ENCODE data around the gene CYP2S1. TPM values are rescaled to one million over a fixed set of nuclear protein-coding genes. Genes with fewer than 3 reads are reported as not detected.
"Not testable (repeated sequence)": the region's sequence is repeated elsewhere in the genome, so short reads cannot be mapped to it uniquely, and the experiment has no call there.

The CYP2S1 gene
- total RNA-seq, 4 donors from 2014 or later: 4.1 to 147 (median 67.1) TPM

GRCh38 chr19:41226053-41226873 lies 33.2 kb downstream of the CYP2S1 start:
- TF ChIP-seq POLR2A (IDR thresholded peaks at IDR 0.05): peak; percentile 72 to 75
- TF ChIP-seq, protein P1, sequence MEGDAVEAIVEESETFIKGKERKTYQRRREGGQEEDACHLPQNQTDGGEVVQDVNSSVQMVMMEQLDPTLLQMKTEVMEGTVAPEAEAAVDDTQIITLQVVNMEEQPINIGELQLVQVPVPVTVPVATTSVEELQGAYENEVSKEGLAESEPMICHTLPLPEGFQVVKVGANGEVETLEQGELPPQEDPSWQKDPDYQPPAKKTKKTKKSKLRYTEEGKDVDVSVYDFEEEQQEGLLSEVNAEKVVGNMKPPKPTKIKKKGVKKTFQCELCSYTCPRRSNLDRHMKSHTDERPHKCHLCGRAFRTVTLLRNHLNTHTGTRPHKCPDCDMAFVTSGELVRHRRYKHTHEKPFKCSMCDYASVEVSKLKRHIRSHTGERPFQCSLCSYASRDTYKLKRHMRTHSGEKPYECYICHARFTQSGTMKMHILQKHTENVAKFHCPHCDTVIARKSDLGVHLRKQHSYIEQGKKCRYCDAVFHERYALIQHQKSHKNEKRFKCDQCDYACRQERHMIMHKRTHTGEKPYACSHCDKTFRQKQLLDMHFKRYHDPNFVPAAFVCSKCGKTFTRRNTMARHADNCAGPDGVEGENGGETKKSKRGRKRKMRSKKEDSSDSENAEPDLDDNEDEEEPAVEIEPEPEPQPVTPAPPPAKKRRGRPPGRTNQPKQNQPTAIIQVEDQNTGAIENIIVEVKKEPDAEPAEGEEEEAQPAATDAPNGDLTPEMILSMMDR (IDR thresholded peaks at IDR 0.05): peak in 3 of 6 experiments; percentile 23 to 31 (median 26)
- Histone ChIP-seq H3K36me3 (no peaks in the 10 kb centered on the region), H3K27me3 (no peaks in the 10 kb centered on the region), H3K9me3 (no peaks in the 10 kb centered on the region), H3K27ac (peak overlapping the region; percentile 72 to 90 (median 82)), H3K4me3 (peak overlapping the region; percentile 45 to 80 (median 56)), H3K4me1 (peaks cover 0 to 12% (median 5%) of the 10 kb centered on the region in 4 donors)
- DNase-seq: peak; percentile 22 to 84 (median 82)

- H3K27ac ChIP-seq: peak overlapping the region; percentile 72 to 90 (median 82)
- no peaks in the 10 kb centered on the region for H3K36me3 ChIP-seq
- peaks cover 0 to 12% (median 5%) of the 10 kb centered on the region in 4 donors for H3K4me1 ChIP-seq
- no peak for TF ChIP-seq POLR2A (IDR thresholded peaks at IDR 0.05)
- TF ChIP-seq, protein P1 (IDR thresholded peaks at IDR 0.05): no peak
- H3K9me3 ChIP-seq: no peaks in the 10 kb centered on the region
- no peaks in the 10 kb centered on the region for H3K27me3 ChIP-seq
- no peak for DNase-seq
- peak overlapping the region; percentile 45 to 80 (median 56) for H3K4me3 ChIP-seq
These were observed 33.9 kb downstream of the CYP2S1 start for GRCh38 chr19:41226874-41227390.

GRCh38 chr19:41228486-41228885 lies 35.5 kb downstream of the CYP2S1 start:
- DNase-seq: no peak
- H3K4me1 ChIP-seq: peaks cover 0 to 9% (median 5%) of the 10 kb centered on the region in 4 donors
- TF ChIP-seq, protein P1 (IDR thresholded peaks at IDR 0.05): no peak
- no peak for TF ChIP-seq POLR2A (IDR thresholded peaks at IDR 0.05)
- no peaks in the 10 kb centered on the region for H3K9me3 ChIP-seq
- no peaks in the 10 kb centered on the region for H3K27me3 ChIP-seq
- H3K4me3 ChIP-seq: no peak overlapping the region
- H3K27ac ChIP-seq: no peak overlapping the region
- peaks cover 0 to under 1% (median 0%) of the 10 kb centered on the region in 3 donors for H3K36me3 ChIP-seq

DNA sequence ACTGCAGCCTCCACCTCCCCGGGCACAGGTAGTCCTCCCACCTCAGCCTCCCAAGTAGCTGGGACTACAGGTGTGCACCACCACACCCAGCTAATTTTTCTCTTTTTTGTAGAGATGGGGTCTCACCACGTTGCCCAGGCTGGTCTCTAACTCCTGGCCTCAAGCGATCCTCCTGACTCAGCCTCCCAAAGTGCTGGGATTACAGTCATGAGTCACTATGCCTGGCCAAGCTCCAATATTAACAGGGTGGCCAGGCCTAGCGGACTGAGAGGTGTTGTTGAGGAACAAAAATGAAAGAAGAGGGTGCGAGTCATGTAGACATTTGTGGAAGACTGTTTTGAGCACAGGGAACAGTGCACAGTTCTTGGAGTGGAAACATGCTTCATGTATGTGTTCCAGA lies 36.3 kb downstream of the CYP2S1 start:
- not testable (repeated sequence) for DNase-seq

DNA sequence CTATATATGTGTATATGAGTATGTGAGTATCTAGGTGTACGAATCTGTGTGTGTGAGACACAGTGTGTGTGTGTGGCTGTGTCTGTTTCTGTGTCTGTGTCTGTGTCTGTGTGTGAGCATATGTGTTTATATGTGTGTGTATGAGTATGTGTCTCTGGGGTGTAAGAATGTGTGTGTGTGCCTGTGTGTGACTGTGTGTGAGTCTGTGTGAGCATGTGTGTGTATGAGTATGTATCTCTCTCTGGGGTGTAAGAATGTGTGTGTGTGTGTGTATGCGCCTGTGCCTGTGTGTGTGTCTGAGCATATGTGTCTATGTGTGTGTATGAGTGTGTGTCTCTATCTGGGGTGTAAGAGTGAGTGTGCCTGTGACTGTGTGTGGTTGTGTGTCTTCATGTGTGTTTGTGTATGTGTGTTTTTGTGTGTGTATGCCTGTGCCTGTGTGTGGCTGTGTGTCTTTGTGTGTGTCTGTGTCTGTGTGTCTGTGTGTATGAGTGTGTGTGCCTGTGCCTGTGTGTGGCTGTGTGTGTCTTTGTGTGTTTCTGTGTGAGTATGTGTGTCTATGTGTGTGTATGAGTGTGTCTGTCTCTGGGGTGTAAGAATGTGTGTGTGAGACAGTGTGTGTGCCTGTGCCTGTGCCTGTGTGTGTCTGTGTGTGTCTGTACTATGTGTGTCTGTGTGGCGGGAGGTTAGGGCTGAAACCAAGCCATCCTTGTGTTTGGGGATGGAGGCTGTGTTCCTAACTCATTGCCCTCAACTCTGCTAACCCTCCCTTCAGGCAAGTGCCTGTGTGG lies 37.2 kb downstream of the CYP2S1 start:
- TF ChIP-seq, protein P1 (IDR thresholded peaks at IDR 0.05): no peak
- no peaks in the 10 kb centered on the region for H3K27me3 ChIP-seq
- H3K27ac ChIP-seq: no peak overlapping the region
- peaks cover 0 to 8% (median 5%) of the 10 kb centered on the region in 4 donors for H3K4me1 ChIP-seq
- peaks cover 0 to 12% (median 0%) of the 10 kb centered on the region in 3 donors for H3K36me3 ChIP-seq
- H3K4me3 ChIP-seq: no peak overlapping the region
- H3K9me3 ChIP-seq: no peaks in the 10 kb centered on the region
- DNase-seq: no peak

More for the DNA sequence above, 36.3 kb downstream of the CYP2S1 start:
- H3K9me3 ChIP-seq, H3K27me3 ChIP-seq, H3K27ac ChIP-seq, H3K4me3 ChIP-seq, H3K4me1 ChIP-seq, H3K36me3 ChIP-seq: not testable (repeated sequence)

All from Peyer's patch (tissue), 4 donors.